Upper lobe of right lung (tissue), 1 donor: Measurements from ENCODE around the gene FAAP100. TPM values are rescaled to one million over a fixed set of nuclear protein-coding genes. Genes with fewer than 3 reads are reported as not detected.
A peak's percentile ranks its signal among the peaks of the same experiment; 100 is the strongest.

Source experiments
- ATAC-seq: fragments of 200-7000 bp; cut with Tn5 transposase; one replicate; pipeline ENCODE4 v1.9.1; 2020; ENCODE audit warnings: mild to moderate bottlenecking, moderate library complexity
- DNase-seq: peaks from one replicate; pipeline ENCODE4 v3.0.0-alpha.2; 2020
- H3K27ac ChIP-seq: fragments of 200-600 bp; one replicate; pipeline ENCODE4 v1.8.0; 2022
- H3K27me3 ChIP-seq: fragments of 200-600 bp; one replicate; pipeline ENCODE4 v1.8.0; 2022; ENCODE audit warnings: mild to moderate bottlenecking
- H3K36me3 ChIP-seq: fragments of 200-600 bp; one replicate; pipeline ENCODE4 v1.8.0; 2022
- H3K4me1 ChIP-seq: fragments of 200-600 bp; one replicate; pipeline ENCODE4 v1.8.0; 2022
- H3K4me3 ChIP-seq: fragments of 200-600 bp; one replicate; pipeline ENCODE4 v1.8.0; 2022; ENCODE audit warnings: mild to moderate bottlenecking
- H3K9me3 ChIP-seq: fragments of 200-600 bp; one replicate; pipeline ENCODE4 v1.8.0; 2022
- CTCF ChIP-seq: fragments of 200-600 bp; IDR thresholded peaks from one replicate; pipeline ENCODE4 v1.8.0; 2022; ENCODE audit warnings: antibody characterized with exemption
- intact Hi-C: fragments of 100-400 bp; cut with DNase I; formaldehyde crosslinking; loops from one replicate; pipeline ENCODE4 v1.11.0; 2022
- total RNA-seq: library from RNA; stranded (reverse); fragmentation: NEBNext Ultra II Directional; extraction: Animal tissue kit (Norgen Biotek cat#: 25700); gene quantifications from one replicate; pipeline ENCODE4 v1.2.1, GENCODE V29; 2021
- donor health status: DM: no; HTN: yes; CAD: no; lungs with severe emphysema.

Gene FAAP100
- total RNA-seq, 1 donor from 2014 or later, result 27.3 TPM

- intact Hi-C loops, result no loop called here
- no peak for TF ChIP-seq CTCF
- peaks cover 29% of the 10 kb centered on the region for H3K4me1 ChIP-seq
Measured at GRCh38 chr17:81511554-81511803, 40.7 kb downstream of the FAAP100 start.

DNA sequence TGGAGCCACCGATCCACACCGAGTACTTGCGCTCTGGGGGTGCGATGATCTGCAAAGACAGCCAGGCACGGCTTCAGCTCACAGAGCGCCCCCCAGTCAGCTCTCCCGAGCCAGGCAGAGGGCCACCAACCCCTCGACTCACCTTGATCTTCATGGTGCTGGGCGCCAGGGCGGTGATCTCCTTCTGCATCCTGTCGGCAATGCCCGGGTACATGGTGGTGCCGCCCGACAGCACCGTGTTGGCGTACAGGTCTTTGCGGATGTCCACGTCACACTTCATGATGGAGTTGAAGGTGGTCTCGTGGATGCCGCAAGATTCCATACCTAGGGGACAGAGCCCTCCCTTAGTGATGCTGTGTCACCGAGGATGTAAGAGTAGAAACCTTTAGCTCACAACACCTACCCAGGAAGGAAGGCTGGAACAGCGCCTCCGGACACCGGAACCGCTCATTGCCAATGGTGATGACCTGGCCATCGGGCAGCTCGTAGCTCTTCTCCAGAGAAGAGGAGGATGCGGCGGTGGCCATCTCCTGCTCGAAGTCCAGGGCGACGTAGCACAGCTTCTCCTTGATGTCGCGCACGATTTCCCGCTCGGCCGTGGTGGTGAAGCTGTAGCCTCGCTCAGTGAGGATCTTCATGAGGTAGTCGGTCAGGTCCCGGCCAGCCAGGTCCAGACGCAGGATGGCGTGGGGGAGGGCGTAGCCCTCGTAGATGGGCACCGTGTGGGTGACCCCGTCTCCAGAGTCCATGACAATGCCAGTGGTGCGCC, 41.2 kb downstream of the FAAP100 start:
- Histone ChIP-seq H3K27me3 (no peaks in the 10 kb centered on the region), H3K4me1 (peaks cover 24% of the 10 kb centered on the region), H3K9me3 (no peaks in the 10 kb centered on the region), H3K27ac (peak overlapping the region; percentile 90), H3K4me3 (peak overlapping the region; percentile 94), H3K36me3 (peaks cover 34% of the 10 kb centered on the region)
- intact Hi-C loops, result no loop called here
- TF ChIP-seq CTCF, result no peak
- DNase-seq (no peak), ATAC-seq (no peak)

More at GRCh38 chr17:81511554-81511803, 40.7 kb downstream of the FAAP100 start:
- Histone ChIP-seq H3K27me3 (no peaks in the 10 kb centered on the region), H3K27ac (peak overlapping the region; percentile 90), H3K36me3 (peaks cover 34% of the 10 kb centered on the region), H3K9me3 (no peaks in the 10 kb centered on the region), H3K4me3 (peak overlapping the region; percentile 94)
- DNase-seq (no peak), ATAC-seq (no peak)

DNA sequence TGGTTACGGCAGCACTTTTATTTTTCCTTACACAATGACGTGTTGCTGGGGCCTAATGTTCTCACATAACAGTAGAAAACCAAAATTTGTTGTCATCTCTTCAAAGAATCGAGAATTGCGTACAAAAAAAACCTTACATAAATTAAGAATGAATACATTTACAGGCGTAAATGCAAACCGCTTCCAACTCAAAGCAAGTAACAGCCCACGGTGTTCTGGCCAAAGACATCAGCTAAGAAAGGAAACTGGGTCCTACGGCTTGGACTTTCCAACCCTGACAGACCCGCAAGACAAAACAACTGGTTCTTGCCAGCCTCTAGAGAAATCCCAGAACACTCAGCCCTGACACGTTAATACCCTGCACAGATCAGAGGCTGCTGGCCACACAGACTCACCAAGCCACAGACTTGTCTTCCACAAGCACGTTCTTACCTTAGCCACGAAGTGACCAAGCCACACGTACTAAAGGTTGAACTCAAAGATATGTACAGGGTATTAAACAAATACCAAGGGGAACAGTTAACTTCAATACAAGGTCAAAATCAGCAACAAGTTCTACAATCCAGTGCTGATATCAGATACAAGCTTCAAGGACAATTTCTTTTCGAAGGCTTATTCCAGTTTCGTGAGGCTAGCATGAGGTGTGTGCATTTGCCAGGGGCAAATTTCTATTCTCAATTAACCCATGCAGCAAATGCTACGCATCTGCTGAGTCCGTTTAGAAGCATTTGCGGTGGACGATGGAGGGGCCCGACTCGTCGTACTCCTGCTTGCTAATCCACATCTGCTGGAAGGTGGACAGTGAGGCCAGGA, 42.0 kb downstream of the FAAP100 start:
- DNase-seq (no peak), ATAC-seq (no peak)
- peak overlapping the region; percentile 90 for H3K27ac ChIP-seq
- peaks cover 34% of the 10 kb centered on the region for H3K36me3 ChIP-seq
- intact Hi-C loops, result no loop called here
- no peaks in the 10 kb centered on the region for H3K27me3 ChIP-seq
- no peak for TF ChIP-seq CTCF
- H3K4me1 ChIP-seq, result peaks cover 18% of the 10 kb centered on the region
- H3K4me3 ChIP-seq, result peak overlapping the region; percentile 94
- H3K9me3 ChIP-seq, result no peaks in the 10 kb centered on the region

- no peak for DNase-seq
- no peak for TF ChIP-seq CTCF
- no peaks in the 10 kb centered on the region for H3K27me3 ChIP-seq
- H3K4me1 ChIP-seq, result peaks cover 18% of the 10 kb centered on the region
- H3K36me3 ChIP-seq, result peaks cover 34% of the 10 kb centered on the region
- H3K27ac ChIP-seq, result peak overlapping the region; percentile 90
- peak overlapping the region; percentile 94 for H3K4me3 ChIP-seq
- intact Hi-C loops, result no loop called here
- no peaks in the 10 kb centered on the region for H3K9me3 ChIP-seq
- ATAC-seq, result no peak
Measured at GRCh38 chr17:81509207-81509971, 42.8 kb downstream of the FAAP100 start.

GRCh38 chr17:81508639-81509206, 43.4 kb downstream of the FAAP100 start:
- peaks cover 13% of the 10 kb centered on the region for H3K4me1 ChIP-seq
- ATAC-seq (no peak), DNase-seq (no peak)
- H3K4me3 ChIP-seq, result peak overlapping the region; percentile 94
- H3K27me3 ChIP-seq, result no peaks in the 10 kb centered on the region
- H3K36me3 ChIP-seq, result peaks cover 34% of the 10 kb centered on the region
- intact Hi-C loops, result no loop called here
- no peak overlapping the region for H3K27ac ChIP-seq
- no peak for TF ChIP-seq CTCF
- H3K9me3 ChIP-seq, result no peaks in the 10 kb centered on the region
